Transverse colon (tissue), 3 donors: ENCODE results near the gene CCDC141.

Experiments used
- POLR2A ChIP-seq: fragments of 450-650 bp; IDR thresholded peaks from one replicate; pipeline ENCODE4 v1.6.1; 2016; ENCODE audit warnings: antibody characterized with exemption, mild to moderate bottlenecking, moderate library complexity
- TF ChIP-seq, protein P1 (sequence below), 5 experiments: fragments of 200-600 bp in 3 of 5; fragments of 450-650 bp in 2 of 5; sonication (generic) in 3 of 5; IDR thresholded peaks; 1 replicate in 2 of 5; 2 replicates in 3 of 5; pipeline ENCODE4 v1.5.1; 2016 to 2017; ENCODE audit warnings: antibody characterized with exemption in 5 of 5, inconsistent platforms in 3 of 5, mild to moderate bottlenecking in 2 of 5, moderate library complexity in 1 of 5

DNA sequence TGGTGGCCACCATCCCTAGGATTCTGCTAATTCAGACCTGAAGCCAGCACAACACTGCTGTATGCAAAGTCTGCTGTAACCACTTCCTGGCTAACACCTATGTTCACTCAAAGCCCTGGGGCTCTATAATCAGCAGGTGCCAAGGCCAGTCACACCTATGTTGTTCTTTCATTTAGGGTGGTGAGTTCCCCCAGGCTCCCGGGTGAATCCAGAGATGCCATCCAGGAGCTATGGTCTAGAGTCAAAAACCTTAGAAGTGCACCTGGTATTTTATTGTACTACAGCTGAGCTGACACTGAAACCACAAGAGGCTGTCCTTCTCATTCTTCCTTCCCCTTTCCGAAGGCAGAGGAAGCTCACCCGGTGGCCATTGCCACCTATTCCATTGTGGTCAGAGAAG is 46.2 kb upstream of the CCDC141 start:
- no peak for TF ChIP-seq POLR2A
- TF ChIP-seq, protein P1, sequence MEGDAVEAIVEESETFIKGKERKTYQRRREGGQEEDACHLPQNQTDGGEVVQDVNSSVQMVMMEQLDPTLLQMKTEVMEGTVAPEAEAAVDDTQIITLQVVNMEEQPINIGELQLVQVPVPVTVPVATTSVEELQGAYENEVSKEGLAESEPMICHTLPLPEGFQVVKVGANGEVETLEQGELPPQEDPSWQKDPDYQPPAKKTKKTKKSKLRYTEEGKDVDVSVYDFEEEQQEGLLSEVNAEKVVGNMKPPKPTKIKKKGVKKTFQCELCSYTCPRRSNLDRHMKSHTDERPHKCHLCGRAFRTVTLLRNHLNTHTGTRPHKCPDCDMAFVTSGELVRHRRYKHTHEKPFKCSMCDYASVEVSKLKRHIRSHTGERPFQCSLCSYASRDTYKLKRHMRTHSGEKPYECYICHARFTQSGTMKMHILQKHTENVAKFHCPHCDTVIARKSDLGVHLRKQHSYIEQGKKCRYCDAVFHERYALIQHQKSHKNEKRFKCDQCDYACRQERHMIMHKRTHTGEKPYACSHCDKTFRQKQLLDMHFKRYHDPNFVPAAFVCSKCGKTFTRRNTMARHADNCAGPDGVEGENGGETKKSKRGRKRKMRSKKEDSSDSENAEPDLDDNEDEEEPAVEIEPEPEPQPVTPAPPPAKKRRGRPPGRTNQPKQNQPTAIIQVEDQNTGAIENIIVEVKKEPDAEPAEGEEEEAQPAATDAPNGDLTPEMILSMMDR (IDR thresholded peaks at IDR 0.05), result no peak
